Measurements from ENCODE around the gene ALDH3A1.

ALDH3A1 gene

DNA sequence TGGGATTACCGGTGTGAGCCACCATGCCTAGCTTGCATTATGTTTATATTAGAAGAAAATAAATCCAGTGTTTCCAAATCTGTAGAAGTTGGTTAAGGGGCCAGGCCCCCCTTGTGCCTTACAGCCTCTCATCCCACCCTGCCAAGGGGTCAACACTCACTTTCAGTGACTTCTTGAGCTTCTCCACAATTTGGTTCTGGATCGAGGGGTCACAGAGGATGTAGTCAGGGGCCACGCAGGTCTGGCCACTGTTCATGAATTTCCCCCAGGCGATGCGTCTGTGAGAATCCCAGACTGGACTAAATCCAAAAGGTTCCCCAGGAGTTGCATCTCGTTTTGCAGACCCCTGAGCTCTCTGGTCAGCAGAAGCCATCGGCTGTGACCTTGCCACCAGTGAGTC, 7.2 kb downstream of the ALDH3A1 start:
- no peak for DNase-seq

- no peak for DNase-seq
These were observed 8.6 kb downstream of the ALDH3A1 start for GRCh38 chr17:19739241-19740201.

DNA sequence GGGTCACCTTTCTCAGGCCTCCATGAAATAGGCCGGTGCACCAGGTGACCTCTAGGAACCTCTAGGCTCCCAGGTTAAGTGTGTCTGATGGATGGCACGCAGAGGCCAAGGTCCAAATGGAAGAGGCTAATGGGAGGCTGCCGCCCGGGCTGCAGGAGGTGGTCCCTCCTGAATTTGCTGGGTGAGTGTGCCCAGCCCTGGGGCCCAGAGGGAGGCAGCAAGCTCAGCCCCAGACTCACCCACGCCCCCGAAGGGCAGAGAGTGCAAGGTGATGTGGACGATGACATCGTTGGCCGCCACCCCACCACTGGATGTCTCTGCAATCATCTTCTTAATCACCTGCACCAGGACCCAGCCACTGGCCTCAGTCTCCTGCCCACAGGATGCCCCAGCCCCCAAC, 9.3 kb downstream of the ALDH3A1 start:
- no peak for DNase-seq

DNA sequence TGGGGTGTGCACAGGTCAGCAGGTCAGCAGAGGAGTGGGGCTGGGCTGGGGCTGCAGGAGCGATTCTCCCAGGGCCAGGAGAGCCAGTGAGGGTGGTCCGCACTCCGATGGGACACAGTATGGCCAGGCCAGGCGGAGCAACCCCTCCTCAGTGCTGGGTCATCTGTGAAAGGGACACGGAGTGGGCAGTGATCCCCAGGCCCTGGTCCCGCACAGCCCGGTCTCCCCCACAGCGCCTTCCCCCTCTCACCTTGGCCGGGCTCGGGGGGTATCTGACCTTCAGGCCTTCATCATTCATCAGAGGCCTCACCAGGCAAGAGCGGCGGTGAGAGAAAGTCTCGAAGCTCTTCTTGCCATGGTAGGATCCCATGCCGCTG, 10.0 kb downstream of the ALDH3A1 start:
- DNase-seq, result no peak

DNA sequence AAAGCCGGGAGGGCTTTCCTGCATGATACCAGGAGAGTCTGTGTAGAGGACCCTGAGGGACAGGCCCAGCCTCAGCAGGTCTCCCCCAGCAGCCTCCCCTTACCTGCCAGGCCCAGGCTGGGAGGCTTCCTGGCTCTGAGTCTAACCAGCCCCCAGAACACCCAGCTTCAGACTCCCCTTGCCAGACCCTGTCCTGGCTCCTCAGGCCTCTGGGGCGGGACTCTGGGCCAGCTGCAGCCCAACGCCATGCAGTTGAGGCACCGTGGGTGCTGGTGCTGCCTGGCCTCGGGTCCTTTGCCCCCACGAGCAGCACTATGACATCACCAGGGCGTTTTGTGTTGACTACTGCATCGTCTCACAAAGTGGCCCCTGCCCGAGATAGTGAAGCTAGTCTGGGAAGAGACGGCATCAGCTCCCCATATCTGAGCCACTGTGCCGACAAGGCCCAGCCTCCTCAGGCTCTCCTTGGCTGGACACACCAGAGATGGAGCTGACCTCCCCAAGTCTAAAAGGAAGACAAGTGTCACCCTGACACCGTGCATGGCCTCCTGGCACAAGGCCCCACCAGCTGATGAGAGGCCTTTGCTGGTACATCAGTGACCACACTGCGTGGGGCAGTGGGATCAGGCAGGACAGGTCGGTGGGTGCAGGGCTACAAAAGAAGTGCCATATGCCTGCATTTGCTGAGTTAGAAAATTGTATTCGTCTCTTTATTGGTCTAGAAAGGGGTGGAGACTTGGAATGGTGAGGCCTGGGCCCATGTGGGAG, 10.6 kb downstream of the ALDH3A1 start:
- no peak for DNase-seq

GRCh38 chr17:19736071-19736470, 12.0 kb downstream of the ALDH3A1 start:
- no peak for DNase-seq

- no peak for DNase-seq
These were observed 14.1 kb downstream of the ALDH3A1 start for GRCh38 chr17:19733953-19734526.

GRCh38 chr17:19731626-19732025, 16.5 kb downstream of the ALDH3A1 start:
- no peak for DNase-seq

DNA sequence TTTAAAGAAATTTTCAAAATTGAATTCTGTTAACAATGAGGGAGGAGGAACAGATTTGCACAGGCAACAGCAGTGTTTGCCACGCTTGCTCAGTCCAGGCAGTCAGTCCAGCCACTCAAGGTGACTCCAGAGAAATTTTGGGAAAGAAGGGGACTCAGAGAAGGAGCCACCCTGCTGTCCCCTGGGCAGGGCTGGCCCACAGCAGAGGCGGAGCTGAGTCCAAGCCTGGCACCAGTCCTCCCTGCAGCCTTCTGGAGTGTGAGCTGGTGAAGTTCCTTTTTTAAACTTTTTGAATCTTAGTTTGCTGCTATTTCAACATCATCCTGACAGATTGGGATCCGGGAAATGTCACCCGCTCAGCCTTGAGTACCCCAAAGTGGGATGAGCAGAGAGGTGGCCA, 17.3 kb downstream of the ALDH3A1 start:
- DNase-seq, result no peak

DNA sequence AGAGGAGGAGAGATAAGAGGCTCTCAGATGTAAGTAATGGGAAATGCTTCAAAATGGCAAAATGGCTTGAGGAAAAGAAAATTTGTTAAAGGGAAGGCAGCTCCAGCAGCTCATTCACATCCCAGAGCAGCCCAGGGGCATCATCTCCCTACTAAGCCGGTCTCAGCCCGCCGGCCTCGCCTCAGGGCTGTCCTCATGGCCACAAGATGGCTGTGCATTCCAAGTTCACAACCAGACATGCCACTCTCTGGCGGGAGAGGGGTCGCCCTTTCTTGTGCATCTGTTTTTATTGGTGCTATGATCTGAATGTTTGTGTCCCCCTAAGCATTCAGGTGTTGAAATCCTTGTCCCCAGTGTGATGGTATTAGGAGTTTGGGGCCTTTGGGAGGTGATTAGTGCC, 18.2 kb downstream of the ALDH3A1 start:
- no peak for DNase-seq

DNA sequence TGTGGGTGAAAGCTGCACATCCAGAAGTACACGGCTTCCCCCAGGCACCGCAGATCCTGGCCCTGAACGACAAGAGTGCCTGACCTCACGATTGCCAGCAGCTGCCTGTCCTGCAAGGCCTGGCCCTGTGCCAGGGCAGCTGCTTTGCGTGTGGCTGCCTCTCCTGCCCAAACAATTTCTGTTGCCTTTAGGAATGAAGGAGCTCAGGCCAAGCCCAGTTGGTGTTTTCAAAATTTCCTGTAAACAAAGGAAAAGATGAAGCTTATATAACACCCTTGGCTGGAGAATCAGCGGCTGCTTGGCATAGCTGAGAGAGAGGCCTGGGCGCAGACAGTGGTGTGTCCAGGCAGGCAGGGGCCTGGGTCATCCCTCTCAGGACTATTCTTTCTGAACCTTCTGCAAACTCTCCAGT, 20.0 kb downstream of the ALDH3A1 start:
- no peak for DNase-seq

DNA sequence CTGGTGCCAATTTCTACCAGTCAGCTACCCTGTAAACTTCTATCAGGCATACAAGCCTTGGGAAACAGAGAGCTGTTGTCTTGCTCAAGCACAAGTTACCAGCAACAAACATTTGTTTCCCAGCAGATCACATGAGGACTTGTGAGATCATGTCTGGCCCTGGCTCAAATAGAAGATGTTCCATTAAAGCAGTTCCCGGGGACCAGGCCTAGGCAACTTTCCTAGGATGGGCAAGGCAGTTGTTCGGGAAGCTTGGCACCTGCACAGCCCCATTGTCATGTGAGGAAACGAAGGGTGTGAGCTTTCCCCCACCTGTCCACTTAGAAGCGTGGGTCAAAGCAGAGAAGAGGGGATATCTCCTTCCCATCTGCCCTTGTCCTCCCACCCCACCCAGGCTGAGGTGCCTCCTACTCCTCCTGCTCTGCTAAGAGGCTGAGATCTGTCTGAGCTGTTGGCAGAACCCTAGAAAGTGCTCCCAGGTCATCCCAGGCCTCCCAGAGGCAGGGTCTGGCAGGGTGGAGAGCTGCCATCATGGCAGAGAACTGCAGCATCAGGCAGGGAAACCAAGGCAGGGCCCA, 20.5 kb downstream of the ALDH3A1 start:
- DNase-seq, result no peak

DNA sequence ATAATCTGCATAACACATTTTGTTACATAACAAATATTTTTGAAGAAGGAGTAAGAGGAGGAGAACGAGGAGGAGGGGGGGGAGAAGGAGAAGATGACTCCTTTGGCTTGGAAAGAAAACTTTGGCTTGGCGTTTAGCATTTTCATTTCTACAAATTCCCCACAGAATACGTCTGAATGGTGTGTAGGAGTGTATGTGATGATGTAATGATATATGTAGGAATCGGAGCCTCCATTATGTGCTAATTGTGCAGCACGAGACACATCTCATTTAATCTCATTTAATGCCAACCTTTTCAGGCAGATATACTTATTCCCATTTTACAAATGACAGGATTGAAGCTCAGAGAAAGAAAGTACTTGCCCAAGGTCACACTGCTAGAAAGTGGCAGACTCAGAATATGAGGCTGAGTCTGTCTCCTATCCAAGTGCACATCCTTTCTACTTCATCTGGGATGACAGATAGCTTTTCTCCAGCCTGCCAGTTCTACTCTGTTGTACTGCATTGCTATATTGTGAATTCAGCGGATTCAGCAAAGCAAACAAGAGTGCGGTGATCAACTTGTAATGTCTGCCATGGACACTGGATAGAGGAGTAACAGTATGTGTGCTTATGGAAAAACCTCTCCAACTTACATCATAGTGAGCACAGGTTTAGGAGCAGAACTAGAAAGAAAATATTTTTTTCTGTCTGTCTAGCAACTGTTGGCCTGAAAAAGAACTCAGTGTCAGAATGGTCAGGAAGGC, 21.3 kb downstream of the ALDH3A1 start:
- DNase-seq, result no peak

DNA sequence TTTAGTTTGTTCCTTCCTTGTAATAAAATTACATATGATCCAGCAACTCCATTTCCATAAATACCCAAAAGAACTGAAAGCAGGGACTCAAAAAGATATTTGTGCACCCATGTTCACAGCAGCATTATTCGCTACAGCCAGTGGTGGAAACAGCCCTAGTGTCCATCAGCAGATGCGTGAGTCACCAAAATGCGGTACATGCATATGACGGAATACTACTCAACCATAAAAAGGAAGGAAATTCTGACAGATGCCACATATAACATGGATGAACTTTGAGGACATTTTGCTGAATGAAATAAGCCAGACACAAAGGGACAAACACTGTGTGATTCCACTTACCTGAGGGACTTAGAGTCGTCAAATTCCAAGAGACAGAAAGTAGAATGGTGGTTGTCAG, 22.6 kb downstream of the ALDH3A1 start:
- no peak for DNase-seq

DNA sequence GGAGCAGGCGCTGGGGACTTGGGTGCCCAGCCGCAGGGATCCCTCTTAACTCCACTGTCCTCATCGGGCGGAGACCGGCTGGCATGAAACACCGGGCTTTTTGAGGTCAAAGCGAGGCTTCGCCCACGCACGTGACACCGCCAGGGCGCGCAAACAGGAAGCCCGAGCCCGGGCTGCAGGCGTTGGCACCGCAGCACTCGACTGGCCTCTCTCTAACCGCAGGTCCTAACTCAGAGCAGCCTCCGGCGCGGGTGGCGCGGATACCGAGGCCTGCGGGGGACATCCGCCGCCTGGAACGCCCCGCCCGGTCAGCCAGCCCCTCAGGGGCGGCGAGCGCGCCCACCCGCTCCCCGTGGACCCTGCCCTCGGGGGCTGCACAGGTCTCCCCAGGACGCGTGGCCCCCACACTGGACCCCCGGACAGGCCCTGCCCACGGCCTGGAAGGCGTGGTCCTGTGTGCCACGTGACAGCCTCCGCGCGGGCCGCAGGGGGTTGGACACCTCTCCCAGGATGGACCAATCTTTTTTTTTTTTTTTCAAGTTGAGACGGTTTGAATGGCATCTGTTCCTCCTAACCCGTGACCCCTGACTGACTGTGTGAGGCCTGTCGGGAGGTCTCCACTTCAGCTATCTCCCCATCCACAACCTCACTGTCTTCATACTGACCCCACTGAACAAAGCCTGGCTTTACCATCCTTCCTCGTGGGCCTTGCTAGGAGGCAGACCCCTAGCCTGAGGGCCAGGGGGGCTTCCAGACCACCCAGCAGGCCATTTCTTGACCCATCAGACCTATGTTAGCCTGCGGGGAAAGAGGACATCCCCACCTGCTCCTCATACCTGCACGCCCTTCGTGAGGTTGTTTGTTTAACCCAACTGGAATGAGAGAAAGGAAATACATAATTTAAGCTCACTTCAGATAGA, 23.3 kb downstream of the ALDH3A1 start:
- DNase-seq, result peak; percentile 56

DNA sequence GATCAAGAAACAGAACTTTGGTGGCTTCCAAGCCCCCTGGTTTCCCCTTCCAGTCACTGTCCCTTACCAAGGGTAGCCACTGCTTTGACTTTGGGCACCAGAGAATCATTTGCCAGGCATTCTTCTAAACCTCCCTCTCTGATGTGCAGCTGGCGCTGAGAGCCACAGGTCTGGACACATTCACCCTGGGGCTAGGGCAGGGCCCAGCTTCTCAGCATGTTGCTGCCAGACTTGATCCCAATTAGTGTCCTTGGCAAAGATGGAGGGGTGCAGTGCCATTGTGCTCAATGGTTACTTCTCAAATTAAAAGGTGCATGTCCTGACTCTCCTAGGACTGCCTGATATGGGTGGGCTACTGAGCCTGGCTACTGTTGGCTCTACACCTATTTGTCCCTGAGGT, 24.1 kb downstream of the ALDH3A1 start:
- no peak for DNase-seq

DNA sequence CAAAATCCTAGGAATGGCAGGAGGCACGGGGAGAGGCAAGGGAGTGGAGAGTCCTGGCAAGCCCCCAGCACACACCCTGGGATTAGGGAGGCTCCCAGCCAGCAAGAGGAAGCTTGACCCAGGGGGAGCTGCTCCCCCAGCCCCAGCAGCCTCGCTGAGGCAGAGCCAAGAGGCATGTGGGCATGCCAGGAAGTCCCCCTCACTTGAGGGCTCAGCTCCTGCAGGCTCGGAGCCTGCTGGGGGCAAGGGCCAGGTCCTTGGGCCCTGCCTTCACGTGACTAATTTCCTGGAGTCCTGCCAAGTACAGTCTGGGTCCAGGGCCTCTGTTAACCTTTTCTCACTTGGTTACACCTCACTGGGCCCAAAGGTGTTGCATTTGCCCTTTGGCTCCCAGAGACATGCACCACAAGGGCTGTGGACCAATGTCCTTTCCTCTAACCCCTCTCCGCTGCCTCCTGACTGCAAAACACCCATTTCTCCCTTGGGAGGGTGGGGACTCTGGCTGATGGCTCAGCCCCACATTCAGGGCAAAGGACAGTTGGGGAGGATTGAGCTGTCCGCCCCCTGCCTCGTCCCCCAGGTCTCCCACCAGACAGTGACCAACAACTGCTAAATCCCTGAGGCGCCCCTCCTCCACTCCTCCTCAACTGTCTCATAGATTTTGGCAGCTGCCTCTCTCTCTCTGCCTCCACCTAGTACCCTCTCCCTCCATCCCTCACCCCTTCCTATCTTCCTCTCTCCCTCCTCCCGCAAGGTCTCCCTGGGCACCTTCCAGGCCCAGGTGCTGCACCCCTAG, 27.3 kb downstream of the ALDH3A1 start:
- DNase-seq, result no peak

DNA sequence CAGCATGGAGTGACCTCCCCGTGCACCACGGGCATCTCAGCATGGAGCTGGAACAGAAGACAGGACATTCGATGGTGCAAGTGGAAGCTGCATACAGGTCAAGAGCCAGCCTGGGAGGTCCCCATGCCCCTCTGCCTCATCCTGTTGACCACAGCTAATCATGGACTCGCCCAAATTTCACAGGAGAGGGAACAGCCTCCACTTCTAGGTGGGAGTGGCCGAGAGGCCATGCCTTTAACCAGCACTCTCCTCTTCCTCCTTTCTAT, 28.0 kb downstream of the ALDH3A1 start:
- no peak for DNase-seq

DNA sequence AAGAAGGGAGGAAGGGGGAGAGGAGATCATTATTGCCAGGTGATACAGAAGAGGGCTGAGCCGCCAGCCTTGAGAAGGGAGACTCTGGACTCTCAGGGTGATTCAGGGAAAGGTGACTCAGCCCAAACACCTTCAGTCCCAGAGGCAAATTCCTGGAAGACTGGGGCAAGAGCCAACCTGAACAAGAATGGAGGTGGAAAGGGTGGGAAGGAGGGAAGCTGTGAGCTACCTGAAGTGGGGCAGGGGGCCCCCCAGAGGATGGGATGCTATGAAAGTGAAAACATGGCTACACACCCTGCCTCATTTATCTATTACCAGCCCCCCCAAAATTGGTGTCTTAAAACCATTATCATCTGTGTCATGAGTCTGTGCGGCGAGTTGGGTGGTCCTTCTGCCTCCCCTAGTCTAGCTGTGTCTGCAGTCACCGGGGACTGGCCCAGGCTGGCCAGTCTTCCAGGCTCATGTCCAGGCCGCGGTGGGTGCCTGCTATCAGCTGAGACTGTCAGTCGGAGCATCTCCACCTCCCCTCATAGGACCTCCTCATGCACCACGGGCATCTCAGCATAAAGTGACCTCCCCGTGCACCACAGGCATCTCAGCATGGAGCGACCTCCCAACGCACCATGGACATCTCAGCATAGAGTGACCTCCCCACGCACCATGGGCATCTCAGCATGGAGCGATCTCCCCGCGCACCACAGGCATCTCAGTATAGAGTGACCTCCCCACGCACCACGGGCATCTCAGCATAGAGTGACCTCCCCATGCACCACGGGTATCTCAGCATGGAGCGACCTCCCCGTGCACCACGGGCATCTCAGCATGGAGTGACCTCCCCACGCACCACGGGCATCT, 28.5 kb downstream of the ALDH3A1 start:
- DNase-seq, result no peak

All from stimulated activated CD4-positive, alpha-beta T cell treated with anti-CD3 and anti-CD28 coated beads, Interleukin-1b, Interleukin-23, amount 100 ng/mL, for 48 hours (primary cell).